ENCODE measurements around the gene RGS9.

RGS9 gene

DNA sequence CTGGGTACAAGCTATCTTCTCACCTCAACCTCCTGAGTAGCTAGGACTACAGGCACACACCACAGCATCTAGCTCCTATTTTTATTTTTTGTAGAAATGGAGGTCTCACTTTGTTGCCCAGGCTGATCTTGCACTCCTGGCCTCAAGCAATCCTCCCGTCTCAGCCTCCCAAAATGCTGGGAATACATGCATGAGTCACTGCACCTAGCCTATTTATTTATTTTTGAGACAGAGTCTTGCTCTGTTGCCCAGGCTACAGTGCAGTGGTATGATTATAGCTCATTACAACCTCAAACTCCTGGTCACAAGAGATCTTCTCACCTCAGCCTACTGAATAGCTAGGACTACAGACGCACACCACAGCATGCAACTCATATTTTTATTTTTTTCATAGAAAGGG lies 40.1 kb upstream of the RGS9 start:
- H3K4me3 ChIP-seq (ENCODE audit: low read depth, low read length): no peak overlapping the region
- DNase-seq (ENCODE audit: low read depth): no peak
- TF ChIP-seq, protein P1, sequence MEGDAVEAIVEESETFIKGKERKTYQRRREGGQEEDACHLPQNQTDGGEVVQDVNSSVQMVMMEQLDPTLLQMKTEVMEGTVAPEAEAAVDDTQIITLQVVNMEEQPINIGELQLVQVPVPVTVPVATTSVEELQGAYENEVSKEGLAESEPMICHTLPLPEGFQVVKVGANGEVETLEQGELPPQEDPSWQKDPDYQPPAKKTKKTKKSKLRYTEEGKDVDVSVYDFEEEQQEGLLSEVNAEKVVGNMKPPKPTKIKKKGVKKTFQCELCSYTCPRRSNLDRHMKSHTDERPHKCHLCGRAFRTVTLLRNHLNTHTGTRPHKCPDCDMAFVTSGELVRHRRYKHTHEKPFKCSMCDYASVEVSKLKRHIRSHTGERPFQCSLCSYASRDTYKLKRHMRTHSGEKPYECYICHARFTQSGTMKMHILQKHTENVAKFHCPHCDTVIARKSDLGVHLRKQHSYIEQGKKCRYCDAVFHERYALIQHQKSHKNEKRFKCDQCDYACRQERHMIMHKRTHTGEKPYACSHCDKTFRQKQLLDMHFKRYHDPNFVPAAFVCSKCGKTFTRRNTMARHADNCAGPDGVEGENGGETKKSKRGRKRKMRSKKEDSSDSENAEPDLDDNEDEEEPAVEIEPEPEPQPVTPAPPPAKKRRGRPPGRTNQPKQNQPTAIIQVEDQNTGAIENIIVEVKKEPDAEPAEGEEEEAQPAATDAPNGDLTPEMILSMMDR (IDR thresholded peaks at IDR 0.05; ENCODE audit: low read depth, low read length, missing control alignments): no peak

DNA sequence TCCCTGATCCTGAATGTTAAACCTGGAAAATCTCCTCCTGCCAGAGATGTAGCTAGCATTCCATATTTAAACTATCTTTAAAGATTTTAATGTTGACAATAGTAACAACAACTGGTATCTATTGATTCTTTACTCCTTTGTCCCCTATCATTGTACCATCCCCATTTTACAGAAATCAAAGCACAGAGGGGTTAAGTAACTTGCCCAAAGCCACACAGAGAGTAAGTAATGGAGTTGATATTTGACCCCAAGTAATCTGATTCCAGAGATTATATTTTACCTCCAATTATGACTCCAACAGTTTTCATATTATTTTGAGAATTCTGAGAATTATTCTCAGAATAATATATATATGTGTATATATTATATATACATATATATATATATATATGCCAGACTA lies 37.7 kb upstream of the RGS9 start:
- TF ChIP-seq, protein P1 (IDR thresholded peaks at IDR 0.05; ENCODE audit: low read depth, low read length, missing control alignments): no peak
- H3K4me3 ChIP-seq (ENCODE audit: low read depth, low read length): no peak overlapping the region
- no peak for DNase-seq (ENCODE audit: low read depth)

GRCh38 chr17:65099941-65100315 lies 37.2 kb upstream of the RGS9 start:
- peak; percentile 80 for DNase-seq (ENCODE audit: low read depth)
- peak overlapping the region; percentile 49 for H3K4me3 ChIP-seq (ENCODE audit: low read depth, low read length)
- TF ChIP-seq, protein P1 (IDR thresholded peaks at IDR 0.05; ENCODE audit: low read depth, low read length, missing control alignments): no peak

DNA sequence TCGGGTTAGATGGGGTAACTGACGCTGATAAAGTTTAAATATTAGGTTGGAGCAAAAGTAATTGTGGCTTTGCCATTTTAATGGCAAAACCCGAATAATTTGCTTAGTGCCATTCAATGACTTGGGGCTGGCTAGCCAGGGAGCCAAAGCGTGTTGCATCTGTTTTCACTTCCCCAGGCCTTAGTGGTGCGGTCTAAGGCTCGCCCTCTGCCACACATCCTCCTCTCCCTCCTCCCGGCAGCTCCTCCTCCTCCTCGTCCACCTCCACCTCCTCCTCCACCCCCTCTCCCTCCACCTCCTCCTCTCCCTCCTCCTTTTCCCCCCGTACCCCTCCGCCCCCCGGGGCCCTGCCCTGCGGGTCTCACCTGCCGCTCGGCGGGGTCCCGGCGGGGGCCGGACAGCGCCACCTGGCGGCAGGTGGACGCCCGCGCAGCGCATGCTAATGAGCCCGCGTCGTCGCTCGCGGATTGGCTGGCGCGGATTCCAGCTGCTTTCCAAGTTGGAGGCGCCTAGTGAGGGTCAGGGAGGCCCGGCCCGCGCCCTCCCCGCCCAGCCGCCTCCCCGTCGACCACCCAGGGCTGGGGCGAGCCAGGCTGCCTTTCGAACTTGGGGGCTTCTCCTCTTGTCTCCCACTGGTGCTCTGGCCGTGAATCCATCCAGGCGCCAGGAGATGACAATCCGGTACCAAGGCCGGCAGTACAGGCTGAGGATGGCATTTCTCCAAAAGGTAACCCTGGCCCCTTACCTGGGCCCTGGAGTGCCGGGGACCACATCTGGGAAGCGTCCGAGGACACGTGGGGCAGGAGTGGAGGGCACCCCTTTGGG lies 36.6 kb upstream of the RGS9 start:
- TF ChIP-seq, protein P1 (IDR thresholded peaks at IDR 0.05; ENCODE audit: low read depth, low read length, missing control alignments): peak; percentile 81
- peak; percentile 74 for DNase-seq (ENCODE audit: low read depth)
- H3K4me3 ChIP-seq (ENCODE audit: low read depth, low read length): peak overlapping the region; percentile 49

- TF ChIP-seq, protein P1 (IDR thresholded peaks at IDR 0.05; ENCODE audit: low read depth, low read length, missing control alignments): no peak
- H3K4me3 ChIP-seq (ENCODE audit: low read depth, low read length): peak overlapping the region; percentile 49
- no peak for DNase-seq (ENCODE audit: low read depth)
These were observed 35.8 kb upstream of the RGS9 start for GRCh38 chr17:65101371-65101770.

GRCh38 chr17:65102235-65102634 lies 34.9 kb upstream of the RGS9 start:
- no peak overlapping the region for H3K4me3 ChIP-seq (ENCODE audit: low read depth, low read length)
- DNase-seq (ENCODE audit: low read depth): no peak
- TF ChIP-seq, protein P1 (IDR thresholded peaks at IDR 0.05; ENCODE audit: low read depth, low read length, missing control alignments): no peak

DNA sequence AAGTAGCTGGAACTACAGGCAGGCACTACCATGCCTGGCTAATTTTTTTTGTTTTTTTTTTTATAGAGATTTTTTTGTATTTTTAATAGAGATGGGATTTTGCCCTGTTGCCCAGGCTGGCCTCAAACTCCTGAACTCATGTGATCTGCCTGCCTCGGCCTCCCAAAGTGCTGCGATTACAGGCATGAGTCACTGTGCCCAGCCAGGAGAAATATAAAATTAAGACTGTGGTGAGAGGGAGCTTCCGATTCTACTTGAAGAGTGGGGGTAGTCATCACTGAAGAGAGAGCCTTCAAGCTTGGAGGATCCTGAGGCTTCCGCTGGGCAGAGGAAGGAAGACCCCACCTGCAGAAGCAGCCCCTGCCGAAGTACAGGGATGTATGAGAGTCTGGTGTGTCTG lies 34.4 kb upstream of the RGS9 start:
- TF ChIP-seq, protein P1 (IDR thresholded peaks at IDR 0.05; ENCODE audit: low read depth, low read length, missing control alignments): no peak
- no peak for DNase-seq (ENCODE audit: low read depth)
- no peak overlapping the region for H3K4me3 ChIP-seq (ENCODE audit: low read depth, low read length)

Measured in GM12864 (cell line).